K562 (cell line): Measurements from ENCODE around the gene CNGA1.

Experiments
- BACH1 ChIP-seq: fragments of 200-800 bp; sonication (Bioruptor generic); IDR thresholded peaks from 2 replicates; pipeline ENCODE4 v1.6.1; 2016; ENCODE audit warnings: missing genetic modification characterization, missing compliant biosample characterization
- FOSL1 ChIP-seq: fragments of 200-800 bp; sonication (Bioruptor generic); conservative IDR thresholded peaks from 2 replicates; pipeline ENCODE4 v1.6.1; 2016; ENCODE audit warnings: missing genetic modification characterization, missing compliant biosample characterization
- POLR2AphosphoS5 ChIP-seq: IDR thresholded peaks from 2 replicates; pipeline ENCODE4 v1.6.1; 2011; ENCODE audit warnings: mild to moderate bottlenecking, low read depth, low read length, moderate library complexity; ENCODE audit not compliant: control insufficient read depth, insufficient read depth
- TF ChIP-seq, protein P1 (sequence below): fragments of 450-650 bp; IDR thresholded peaks from 2 replicates; pipeline ENCODE4 v1.6.1; 2016; ENCODE audit warnings: antibody characterized with exemption
- TF ChIP-seq, protein P2 (sequence below), 3 experiments: IDR thresholded peaks in 2 of 3; conservative IDR thresholded peaks in 1 of 3; 2 replicates each; pipeline ENCODE4 v1.5.1; 2011 to 2012; ENCODE audit warnings: low read length in 3 of 3, mild to moderate bottlenecking in 3 of 3, control low read depth in 2 of 3, improper control_type of control experiment in 1 of 3, inconsistent platforms in 1 of 3, low read depth in 1 of 3, mixed read lengths in 1 of 3, moderate library complexity in 1 of 3; ENCODE audit not compliant: insufficient read depth in 2 of 3

DNA sequence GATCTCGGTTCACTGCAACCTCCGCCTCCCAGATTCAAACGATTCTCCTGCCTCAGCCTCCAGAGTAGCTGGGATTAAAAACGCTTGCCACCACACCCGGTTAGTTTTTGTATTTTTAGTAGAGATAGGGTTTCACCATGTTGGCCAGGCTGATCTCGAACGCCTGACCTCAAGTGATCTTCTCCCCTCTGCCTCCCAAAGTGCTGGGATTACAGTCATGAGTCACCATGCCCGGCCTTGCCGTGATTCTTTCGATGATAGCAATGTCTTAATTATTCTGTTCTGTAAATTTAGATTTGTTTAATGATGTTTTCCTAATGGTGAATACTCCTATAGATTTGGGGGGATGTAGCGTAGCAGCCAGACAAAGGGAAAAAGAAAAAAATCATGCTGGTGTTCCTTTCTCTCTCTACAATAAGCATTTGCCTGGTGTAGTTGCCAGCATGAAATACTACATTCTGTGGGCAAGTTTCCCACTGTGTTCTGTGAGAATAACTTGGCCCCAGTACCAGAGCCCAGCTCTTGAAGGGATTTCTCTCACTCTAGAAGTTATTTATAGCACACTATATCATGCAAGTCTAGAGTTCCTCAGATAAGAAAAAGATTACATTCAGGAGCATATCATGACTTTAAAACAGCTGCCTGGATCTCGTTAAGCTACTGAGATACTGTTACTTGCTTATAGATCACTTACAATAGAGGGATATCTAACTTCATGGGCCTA, 15.5 kb upstream of the CNGA1 start:
- TF ChIP-seq, protein P1, sequence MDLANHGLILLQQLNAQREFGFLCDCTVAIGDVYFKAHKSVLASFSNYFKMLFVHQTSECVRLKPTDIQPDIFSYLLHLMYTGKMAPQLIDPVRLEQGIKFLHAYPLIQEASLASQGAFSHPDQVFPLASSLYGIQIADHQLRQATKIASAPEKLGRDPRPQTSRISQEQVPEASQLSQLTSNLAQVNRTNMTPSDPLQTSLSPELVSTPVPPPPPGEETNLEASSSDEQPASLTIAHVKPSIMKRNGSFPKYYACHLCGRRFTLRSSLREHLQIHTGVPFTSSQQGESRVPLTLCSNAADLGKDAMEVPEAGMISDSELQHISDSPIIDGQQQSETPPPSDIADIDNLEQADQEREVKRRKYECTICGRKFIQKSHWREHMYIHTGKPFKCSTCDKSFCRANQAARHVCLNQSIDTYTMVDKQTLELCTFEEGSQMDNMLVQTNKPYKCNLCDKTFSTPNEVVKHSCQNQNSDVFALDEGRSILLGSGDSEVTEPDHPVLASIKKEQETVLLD: no peak
- TF ChIP-seq FOSL1 (tag): no peak
- TF ChIP-seq, protein P2, sequence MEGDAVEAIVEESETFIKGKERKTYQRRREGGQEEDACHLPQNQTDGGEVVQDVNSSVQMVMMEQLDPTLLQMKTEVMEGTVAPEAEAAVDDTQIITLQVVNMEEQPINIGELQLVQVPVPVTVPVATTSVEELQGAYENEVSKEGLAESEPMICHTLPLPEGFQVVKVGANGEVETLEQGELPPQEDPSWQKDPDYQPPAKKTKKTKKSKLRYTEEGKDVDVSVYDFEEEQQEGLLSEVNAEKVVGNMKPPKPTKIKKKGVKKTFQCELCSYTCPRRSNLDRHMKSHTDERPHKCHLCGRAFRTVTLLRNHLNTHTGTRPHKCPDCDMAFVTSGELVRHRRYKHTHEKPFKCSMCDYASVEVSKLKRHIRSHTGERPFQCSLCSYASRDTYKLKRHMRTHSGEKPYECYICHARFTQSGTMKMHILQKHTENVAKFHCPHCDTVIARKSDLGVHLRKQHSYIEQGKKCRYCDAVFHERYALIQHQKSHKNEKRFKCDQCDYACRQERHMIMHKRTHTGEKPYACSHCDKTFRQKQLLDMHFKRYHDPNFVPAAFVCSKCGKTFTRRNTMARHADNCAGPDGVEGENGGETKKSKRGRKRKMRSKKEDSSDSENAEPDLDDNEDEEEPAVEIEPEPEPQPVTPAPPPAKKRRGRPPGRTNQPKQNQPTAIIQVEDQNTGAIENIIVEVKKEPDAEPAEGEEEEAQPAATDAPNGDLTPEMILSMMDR (IDR thresholded peaks at IDR 0.05 in 2 of 3, conservative IDR thresholded peaks at IDR 0.05 in 1 of 3; ENCODE audit: insufficient read depth in 2 of 3, low read depth in 1 of 3, low read length in 3 of 3): no peak
- no peak for TF ChIP-seq BACH1 (tag)
- no peak for TF ChIP-seq POLR2AphosphoS5
